GM12878 (cell line): ENCODE measurements around the gene EZH2. TPM values are rescaled to one million over a fixed set of nuclear protein-coding genes. Genes with fewer than 3 reads are reported as not detected.

Source experiments
- ATAC-seq: fragments of 200-7000 bp; cut with Tn5 transposase; 3 replicates; pipeline ENCODE4 v1.9.1; 2020; ENCODE audit warnings: mild to moderate bottlenecking, moderate library complexity
- BruUV-seq: library from RNA; stranded (reverse); fragments of 400-500 nt; replicated peaks from 2 replicates; lab custom pipeline; 2021; lab: Mats Ljungman, UMichigan
- CTCF ChIA-PET: fragments of 300-600 bp; sonication (Branson Sonifier 250); formaldehyde crosslinking; extraction: SDS; loops from one replicate; lab custom pipeline; 2021; ENCODE audit warnings: inconsistent platforms; lab: Yijun Ruan, JAX
- POLR2A ChIA-PET: fragments of 350-600 bp; formaldehyde crosslinking; extraction: SDS; loops from one replicate; lab custom pipeline; 2021; ENCODE audit warnings: inconsistent platforms; lab: Charles Lee
- RAD21 ChIA-PET: fragments of 300-600 bp; sonication (Branson Sonifier 250); formaldehyde crosslinking; loops from one replicate; lab custom pipeline; 2023; ENCODE audit warnings: antibody characterized with exemption; ENCODE audit not compliant: unreplicated experiment; lab: Charles Lee
- SMC1A ChIA-PET: fragments of 300-600 bp; sonication (Branson Sonifier 250); formaldehyde crosslinking; loops from one replicate; lab custom pipeline; 2023; ENCODE audit not compliant: unreplicated experiment, uncharacterized antibody; lab: Charles Lee
- DNase-seq: peaks from one replicate; pipeline ENCODE4 v3.0.0-alpha.2; 2011; ENCODE audit warnings: low read depth, low spot score
- FAIRE-seq: peaks from 3 replicates; lab custom pipeline; 2011; peaks lifted over from hg19 to GRCh38; lab: Jason Lieb, UNC
- H2AFZ ChIP-seq: 2 replicates; pipeline ENCODE4 v1.6.0; 2011; ENCODE audit warnings: low read depth, low read length, control low read depth; ENCODE audit not compliant: control insufficient read depth
- H3K27ac ChIP-seq: 2 replicates; pipeline ENCODE4 v1.5.1; 2011; ENCODE audit warnings: control low read depth; ENCODE audit not compliant: control insufficient read depth, insufficient read depth
- H3K27me3 ChIP-seq, 2 experiments: replicated peaks in 1 of 2; 2 replicates each; pipeline versions ENCODE4 v1.6.0 to v1.6.1; 2011; ENCODE audit warnings: low read length in 1 of 2; ENCODE audit not compliant: control insufficient read depth in 2 of 2, insufficient read depth in 2 of 2
- H3K36me3 ChIP-seq, 2 experiments: 2 replicates each; pipeline ENCODE4 v1.5.1; 2011; ENCODE audit warnings: low read length in 1 of 2; ENCODE audit not compliant: control insufficient read depth in 2 of 2, insufficient read depth in 2 of 2
- H3K4me1 ChIP-seq: 2 replicates; pipeline ENCODE4 v1.6.1; 2011; ENCODE audit warnings: mild to moderate bottlenecking, low read length, moderate library complexity, mixed read lengths; ENCODE audit not compliant: control insufficient read depth, insufficient read depth
- H3K4me2 ChIP-seq: 2 replicates; pipeline ENCODE4 v1.6.0; 2011; ENCODE audit warnings: control low read depth; ENCODE audit not compliant: control insufficient read depth, insufficient read depth
- H3K4me3 ChIP-seq: fragments of 200-600 bp; sonication (generic); 2 replicates; pipeline ENCODE4 v1.5.1; 2016
- H3K79me2 ChIP-seq: 2 replicates; pipeline ENCODE4 v1.6.0; 2011; ENCODE audit warnings: low read length; ENCODE audit not compliant: control insufficient read depth, insufficient read depth
- H3K9ac ChIP-seq: 2 replicates; pipeline ENCODE4 v1.8.0; 2011; ENCODE audit warnings: low read length, control low read depth, mixed read lengths; ENCODE audit not compliant: control insufficient read depth, insufficient read depth
- H3K9me3 ChIP-seq: replicated peaks from 3 replicates; pipeline ENCODE4 v1.5.1; 2011; ENCODE audit warnings: mild to moderate bottlenecking, low read length; ENCODE audit not compliant: control insufficient read depth, insufficient read depth
- H4K20me1 ChIP-seq: 2 replicates; pipeline ENCODE4 v1.6.0; 2011; ENCODE audit not compliant: control insufficient read depth, insufficient read depth
- DPF2 ChIP-seq: fragments of 450-650 bp; IDR thresholded peaks from 2 replicates; pipeline ENCODE4 v1.6.1; 2017; ENCODE audit warnings: mild to moderate bottlenecking
- KAT2A ChIP-seq: conservative IDR thresholded peaks from 2 replicates; pipeline ENCODE4 v1.6.1; 2011; ENCODE audit warnings: low read depth, low read length; ENCODE audit not compliant: control insufficient read depth
- MYB ChIP-seq: fragments of 150-350 bp; IDR thresholded peaks from 2 replicates; pipeline ENCODE4 v1.6.1; 2014; ENCODE audit warnings: mild to moderate bottlenecking, low read depth, low read length, borderline replicate concordance
- MYC ChIP-seq: IDR thresholded peaks from 2 replicates; pipeline ENCODE4 v1.6.1; 2011; ENCODE audit warnings: mild to moderate bottlenecking, low read length, moderate library complexity, inconsistent platforms; ENCODE audit not compliant: insufficient read depth, insufficient replicate concordance, insufficient read length, severe bottlenecking
- NRF1 ChIP-seq: conservative IDR thresholded peaks from 2 replicates; pipeline ENCODE4 v1.6.1; 2011; ENCODE audit warnings: mild to moderate bottlenecking, low read depth, low read length, improper control_type of control experiment
- RCOR1 ChIP-seq: conservative IDR thresholded peaks from 2 replicates; pipeline ENCODE4 v1.6.1; 2012; ENCODE audit warnings: low read depth, low read length, improper control_type of control experiment
- RELB ChIP-seq: fragments of 450-650 bp; IDR thresholded peaks from 2 replicates; pipeline ENCODE4 v1.6.1; 2017; ENCODE audit warnings: low read depth, mild to moderate bottlenecking, moderate library complexity
- SIX5 ChIP-seq: IDR thresholded peaks from 2 replicates; pipeline ENCODE4 v1.6.1; 2011; ENCODE audit warnings: mild to moderate bottlenecking, low read depth, low read length, moderate library complexity; ENCODE audit not compliant: severe bottlenecking
- SMC3 ChIP-seq: IDR thresholded peaks from 2 replicates; pipeline ENCODE4 v1.6.1; 2011; ENCODE audit warnings: low read length, improper control_type of control experiment, borderline replicate concordance
- SP1 ChIP-seq: IDR thresholded peaks from one replicate; pipeline ENCODE4 v1.6.1; 2011; ENCODE audit warnings: low read depth, low read length
- SREBF1 ChIP-seq: IDR thresholded peaks from 2 replicates; pipeline ENCODE4 v1.6.1; 2012; ENCODE audit warnings: mild to moderate bottlenecking, low read length
- SRF ChIP-seq, 2 experiments: IDR thresholded peaks; 2 replicates each; pipeline ENCODE4 v1.6.1; 2011; ENCODE audit warnings: low read depth in 2 of 2, low read length in 2 of 2, mild to moderate bottlenecking in 1 of 2, moderate library complexity in 1 of 2
- STAT3 ChIP-seq: IDR thresholded peaks from 2 replicates; pipeline ENCODE4 v1.6.1; 2011; ENCODE audit warnings: low read depth, low read length, improper control_type of control experiment
- YY1 ChIP-seq: IDR thresholded peaks from 2 replicates; pipeline ENCODE4 v1.6.1; 2011; ENCODE audit warnings: low read depth, mild to moderate bottlenecking, low read length
- WGBS: methylation state at CpG from one replicate; pipeline ENCODE4 v1.1.6; 2016; ENCODE audit warnings: low lambda C conversion rate; ENCODE audit not compliant: insufficient replicate concordance, insufficient coverage; ENCODE audit errors: missing lambda C conversion rate; 5-methylcytosine and 5-hydroxymethylcytosine counted together
- in situ Hi-C: fragments of 300-500 bp; cut with MboI; formaldehyde crosslinking; loops from 9 replicates; pipeline ENCODE4 v1.14.3; 2018; ENCODE audit warnings: mixed read lengths
- intact Hi-C: fragments of 100-400 bp; cut with micrococcal nuclease; formaldehyde crosslinking; loops from one replicate; pipeline ENCODE4 v1.14.2; 2022; ENCODE audit not compliant: unreplicated experiment
- polyA plus RNA-seq, 11 experiments: library from polyadenylated mRNA; depleted of rRNA in 4 of 11; unstranded in 6 of 11; stranded (reverse) in 5 of 11; fragments of >200 nt; fragmentation: Nextera tagmentation in 4 of 11; fragmentation: Illumina TruSeq in 1 of 11; extraction: Ambion mirVana in 4 of 11; extraction: Trizol in 1 of 11; gene quantifications; 1 replicate in 1 of 11; 2 replicates in 10 of 11; pipeline versions ENCODE4 v1.2.1 to v1.2.3, GENCODE V29; 2011 to 2016; ENCODE audit warnings: inconsistent platforms in 2 of 11, missing spikeins in 2 of 11, low read depth in 1 of 11
- total RNA-seq, 4 experiments: library from RNA; depleted of rRNA in 3 of 4; stranded (reverse); fragments of >200 nt in 3 of 4; fragmentation: Illumina TruSeq in 1 of 4; extraction: Trizol in 1 of 4; gene quantifications; 2 replicates each; pipeline versions ENCODE4 v1.2.1 to v1.2.3, GENCODE V29; 2013 to 2021
- TF ChIP-seq, protein P1 (sequence below): fragments of 450-650 bp; IDR thresholded peaks from 2 replicates; pipeline ENCODE4 v1.6.1; 2016; ENCODE audit warnings: mild to moderate bottlenecking, moderate library complexity, borderline replicate concordance
- TF ChIP-seq, protein P2 (sequence below): IDR thresholded peaks from 2 replicates; pipeline ENCODE4 v1.6.1; 2011; ENCODE audit warnings: borderline replicate concordance, low read depth, mild to moderate bottlenecking, moderate library complexity, mixed read lengths, low read length; ENCODE audit not compliant: insufficient read depth; ENCODE audit errors: extremely low read length

EZH2 gene
- total and polyA plus RNA-seq, 10 of the 15 experiments (the other 5 are each of a cell fraction or from before 2014, with no cell fraction given) = 19.4 to 69.6 (median 40.8) TPM

GRCh38 chr7:148821422-148821821 is 62.7 kb downstream of the EZH2 start (continued):
- TF ChIP-seq, protein P1, sequence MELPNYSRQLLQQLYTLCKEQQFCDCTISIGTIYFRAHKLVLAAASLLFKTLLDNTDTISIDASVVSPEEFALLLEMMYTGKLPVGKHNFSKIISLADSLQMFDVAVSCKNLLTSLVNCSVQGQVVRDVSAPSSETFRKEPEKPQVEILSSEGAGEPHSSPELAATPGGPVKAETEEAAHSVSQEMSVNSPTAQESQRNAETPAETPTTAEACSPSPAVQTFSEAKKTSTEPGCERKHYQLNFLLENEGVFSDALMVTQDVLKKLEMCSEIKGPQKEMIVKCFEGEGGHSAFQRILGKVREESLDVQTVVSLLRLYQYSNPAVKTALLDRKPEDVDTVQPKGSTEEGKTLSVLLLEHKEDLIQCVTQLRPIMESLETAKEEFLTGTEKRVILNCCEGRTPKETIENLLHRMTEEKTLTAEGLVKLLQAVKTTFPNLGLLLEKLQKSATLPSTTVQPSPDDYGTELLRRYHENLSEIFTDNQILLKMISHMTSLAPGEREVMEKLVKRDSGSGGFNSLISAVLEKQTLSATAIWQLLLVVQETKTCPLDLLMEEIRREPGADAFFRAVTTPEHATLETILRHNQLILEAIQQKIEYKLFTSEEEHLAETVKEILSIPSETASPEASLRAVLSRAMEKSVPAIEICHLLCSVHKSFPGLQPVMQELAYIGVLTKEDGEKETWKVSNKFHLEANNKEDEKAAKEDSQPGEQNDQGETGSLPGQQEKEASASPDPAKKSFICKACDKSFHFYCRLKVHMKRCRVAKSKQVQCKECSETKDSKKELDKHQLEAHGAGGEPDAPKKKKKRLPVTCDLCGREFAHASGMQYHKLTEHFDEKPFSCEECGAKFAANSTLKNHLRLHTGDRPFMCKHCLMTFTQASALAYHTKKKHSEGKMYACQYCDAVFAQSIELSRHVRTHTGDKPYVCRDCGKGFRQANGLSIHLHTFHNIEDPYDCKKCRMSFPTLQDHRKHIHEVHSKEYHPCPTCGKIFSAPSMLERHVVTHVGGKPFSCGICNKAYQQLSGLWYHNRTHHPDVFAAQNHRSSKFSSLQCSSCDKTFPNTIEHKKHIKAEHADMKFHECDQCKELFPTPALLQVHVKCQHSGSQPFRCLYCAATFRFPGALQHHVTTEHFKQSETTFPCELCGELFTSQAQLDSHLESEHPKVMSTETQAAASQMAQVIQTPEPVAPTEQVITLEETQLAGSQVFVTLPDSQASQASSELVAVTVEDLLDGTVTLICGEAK = no peak
- TF ChIP-seq YY1 = no peak
- no peak for TF ChIP-seq RCOR1
- no peak for TF ChIP-seq KAT2A
- no peak for TF ChIP-seq SREBF1

- ATAC-seq (no peak), DNase-seq (no peak), FAIRE-seq (no peak)
- Histone ChIP-seq H3K27ac (no peak overlapping the region), H3K4me1 (no peaks in the 10 kb centered on the region), H3K9me3 (no peaks in the 10 kb centered on the region), H3K79me2 (no peaks in the 10 kb centered on the region), H3K9ac (no peak overlapping the region), H3K36me3 (peaks cover 5 to 36% of the 10 kb centered on the region in 2 experiments), H4K20me1 (no peaks in the 10 kb centered on the region), H2AFZ (no peak overlapping the region), H3K27me3 (no peaks in the 10 kb centered on the region), H3K4me2 (no peak overlapping the region), H3K4me3 (no peak overlapping the region)
- ChIA-PET CTCF (interaction anchor here (1.2 kb wide), 1 partner anchor 246 kb away, joined by 6 read pairs; no protein-coding TSS in a partner anchor), RAD21 (no interaction called here), POLR2A (no interaction called here), SMC1A (interaction anchor here (1.0 to 1.1 kb wide), 2 partner anchors 14 to 99 kb away, joined by 3 to 4 read pairs; no protein-coding TSS in a partner anchor)
- 86% methylated on average over 6 of the region's 6 CpGs for WGBS
- in situ Hi-C loops = no loop called here
- intact Hi-C loops = no loop called here
- BruUV-seq = no TSS peak
- TF ChIP-seq RELB = no peak
- no peak for TF ChIP-seq STAT3
- TF ChIP-seq, protein P2, sequence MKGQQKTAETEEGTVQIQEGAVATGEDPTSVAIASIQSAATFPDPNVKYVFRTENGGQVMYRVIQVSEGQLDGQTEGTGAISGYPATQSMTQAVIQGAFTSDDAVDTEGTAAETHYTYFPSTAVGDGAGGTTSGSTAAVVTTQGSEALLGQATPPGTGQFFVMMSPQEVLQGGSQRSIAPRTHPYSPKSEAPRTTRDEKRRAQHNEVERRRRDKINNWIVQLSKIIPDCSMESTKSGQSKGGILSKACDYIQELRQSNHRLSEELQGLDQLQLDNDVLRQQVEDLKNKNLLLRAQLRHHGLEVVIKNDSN = no peak
- TF ChIP-seq SRF (IDR thresholded peaks at IDR 0.05; ENCODE audit: low read depth in 2 of 2, low read length in 2 of 2) = no peak
- no peak for TF ChIP-seq DPF2
- TF ChIP-seq MYC = no peak
- TF ChIP-seq NRF1 = no peak
- no peak for TF ChIP-seq MYB
- no peak for TF ChIP-seq SMC3
- TF ChIP-seq SP1 = no peak
- TF ChIP-seq SIX5 = no peak
Observed at GRCh38 chr7:148819697-148820360, 64.3 kb downstream of the EZH2 start.
